ENCODE results near the gene MRO.

DNA sequence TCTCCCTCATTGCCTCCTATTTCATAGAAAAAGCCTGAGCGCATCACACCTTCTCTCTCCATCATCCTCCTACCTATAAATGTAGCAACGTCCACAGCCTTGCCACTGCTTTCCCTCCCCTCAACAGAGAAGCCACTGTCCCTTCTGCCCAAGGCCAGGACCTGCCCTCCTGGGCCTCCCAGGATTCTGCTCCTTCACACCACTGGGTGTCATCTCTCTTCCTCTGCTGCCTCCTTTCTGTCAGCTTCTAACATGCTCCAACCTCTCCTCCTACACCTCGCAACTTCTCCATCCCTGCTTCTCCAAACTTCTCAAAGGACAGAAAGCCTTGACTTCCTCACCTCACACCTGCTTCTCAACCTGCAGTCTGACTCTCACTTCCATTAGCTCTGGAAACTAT lies 37.9 kb upstream of the MRO start:
- TF ChIP-seq CTCF (IDR thresholded peaks at IDR 0.05; ENCODE audit: low read depth, low read length): peak; percentile 52
- no peak for TF ChIP-seq EZH2phosphoT487 (IDR thresholded peaks at IDR 0.05; ENCODE audit: low read depth)
